KMS-11 (cell line): ENCODE measurements around the gene USP40.

Experiments used
- H2AFZ ChIP-seq: fragments of 200-600 bp; sonication (generic); 2 replicates; pipeline ENCODE4 v1.6.1; 2016; ENCODE audit warnings: antibody characterized with exemption, mixed run types, low read depth
- H3K27ac ChIP-seq: fragments of 200-600 bp; sonication (generic); 2 replicates; pipeline ENCODE4 v1.6.1; 2016; ENCODE audit warnings: mild to moderate bottlenecking, mixed run types
- H3K27me3 ChIP-seq: fragments of 200-600 bp; sonication (generic); 2 replicates; pipeline ENCODE4 v1.6.1; 2017; ENCODE audit warnings: mild to moderate bottlenecking, low read depth, mixed run types, moderate library complexity; ENCODE audit not compliant: insufficient read depth
- H3K36me3 ChIP-seq: fragments of 200-600 bp; sonication (generic); 2 replicates; pipeline ENCODE4 v1.6.1; 2017; ENCODE audit warnings: mild to moderate bottlenecking, mixed run types; ENCODE audit not compliant: insufficient read depth
- H3K4me1 ChIP-seq: fragments of 200-600 bp; sonication (generic); 2 replicates; pipeline ENCODE4 v1.6.1; 2016; ENCODE audit warnings: mild to moderate bottlenecking, low read depth, mixed run types; ENCODE audit not compliant: poor library complexity, severe bottlenecking
- H3K4me2 ChIP-seq: fragments of 200-600 bp; sonication (generic); 2 replicates; pipeline ENCODE4 v1.7.0; 2016; ENCODE audit warnings: mild to moderate bottlenecking, mixed run types
- H3K4me3 ChIP-seq: fragments of 200-600 bp; sonication (generic); IDR thresholded peaks from 2 replicates; pipeline ENCODE4 v1.6.1; 2017; ENCODE audit warnings: low read depth, low read length, mixed read lengths; ENCODE audit not compliant: insufficient read depth
- H3K79me2 ChIP-seq: fragments of 200-600 bp; sonication (generic); 2 replicates; pipeline ENCODE4 v1.6.1; 2016; ENCODE audit warnings: low read depth, mixed run types; ENCODE audit not compliant: insufficient read depth
- H3K9ac ChIP-seq: fragments of 200-600 bp; sonication (generic); 2 replicates; pipeline ENCODE4 v1.6.1; 2016; ENCODE audit warnings: mild to moderate bottlenecking, mixed run types
- H4K20me1 ChIP-seq: fragments of 200-600 bp; sonication (generic); 2 replicates; pipeline ENCODE4 v1.6.1; 2016; ENCODE audit warnings: mild to moderate bottlenecking, mixed run types; ENCODE audit not compliant: insufficient read depth
- CTCF ChIP-seq: fragments of 200-600 bp; sonication (generic); conservative IDR thresholded peaks from 2 replicates; pipeline ENCODE4 v1.6.1; 2017; ENCODE audit warnings: low read depth, mild to moderate bottlenecking, antibody characterized with exemption, low read length, moderate library complexity, mixed read lengths

Gene USP40

GRCh38 chr2:233477548-233478433 is 88.8 kb downstream of the USP40 start:
- Histone ChIP-seq H3K4me1 (no peaks in the 10 kb centered on the region), H3K79me2 (no peaks in the 10 kb centered on the region), H3K27me3 (no peaks in the 10 kb centered on the region), H4K20me1 (no peaks in the 10 kb centered on the region), H2AFZ (no peak overlapping the region), H3K27ac (no peak overlapping the region), H3K4me2 (no peak overlapping the region), H3K4me3 (no peak overlapping the region), H3K9ac (no peak overlapping the region), H3K36me3 (no peaks in the 10 kb centered on the region)
- no peak for TF ChIP-seq CTCF

GRCh38 chr2:233476651-233477547 is 89.7 kb downstream of the USP40 start:
- no peaks in the 10 kb centered on the region for H3K79me2 ChIP-seq
- no peak overlapping the region for H3K27ac ChIP-seq
- no peak overlapping the region for H3K4me3 ChIP-seq
- no peaks in the 10 kb centered on the region for H3K27me3 ChIP-seq
- no peak overlapping the region for H3K4me2 ChIP-seq
- no peak overlapping the region for H3K9ac ChIP-seq
- no peak for TF ChIP-seq CTCF
- no peaks in the 10 kb centered on the region for H3K4me1 ChIP-seq
- no peak overlapping the region for H2AFZ ChIP-seq
- H4K20me1 ChIP-seq: no peaks in the 10 kb centered on the region
- H3K36me3 ChIP-seq: no peaks in the 10 kb centered on the region

- H2AFZ ChIP-seq: no peak overlapping the region
- no peak overlapping the region for H3K4me3 ChIP-seq
- no peaks in the 10 kb centered on the region for H4K20me1 ChIP-seq
- TF ChIP-seq CTCF: no peak
- H3K9ac ChIP-seq: no peak overlapping the region
- no peak overlapping the region for H3K27ac ChIP-seq
- no peaks in the 10 kb centered on the region for H3K36me3 ChIP-seq
- no peaks in the 10 kb centered on the region for H3K27me3 ChIP-seq
- no peaks in the 10 kb centered on the region for H3K79me2 ChIP-seq
- H3K4me2 ChIP-seq: no peak overlapping the region
- H3K4me1 ChIP-seq: no peaks in the 10 kb centered on the region
Measured at GRCh38 chr2:233476063-233476410, 90.5 kb downstream of the USP40 start.

GRCh38 chr2:233474308-233475160 is 92.0 kb downstream of the USP40 start:
- Histone ChIP-seq H3K4me3 (no peak overlapping the region), H3K4me2 (no peak overlapping the region), H3K27me3 (no peaks in the 10 kb centered on the region), H3K27ac (no peak overlapping the region), H2AFZ (no peak overlapping the region), H3K4me1 (no peaks in the 10 kb centered on the region), H3K36me3 (no peaks in the 10 kb centered on the region), H3K9ac (no peak overlapping the region), H4K20me1 (no peaks in the 10 kb centered on the region), H3K79me2 (no peaks in the 10 kb centered on the region)
- TF ChIP-seq CTCF: no peak
